Endothelial cell of umbilical vein (primary cell): ENCODE results near the gene VAV2.

Experiments
- EZH2 ChIP-seq: IDR thresholded peaks from 2 replicates; pipeline ENCODE4 v1.6.1; 2012; ENCODE audit warnings: borderline replicate concordance, low read depth, mild to moderate bottlenecking, moderate library complexity, low read length, inconsistent platforms; ENCODE audit not compliant: severe bottlenecking
- GATA2 ChIP-seq: IDR thresholded peaks from 2 replicates; pipeline ENCODE4 v1.7.0; 2011; ENCODE audit warnings: low read depth, mild to moderate bottlenecking, moderate library complexity, mixed read lengths, low read length; ENCODE audit not compliant: insufficient read length, insufficient read depth
- JUN ChIP-seq: IDR thresholded peaks from 2 replicates; pipeline ENCODE4 v1.6.1; 2011; ENCODE audit warnings: borderline replicate concordance, low read depth; ENCODE audit not compliant: insufficient read length, insufficient read depth
- MAX ChIP-seq: IDR thresholded peaks from 2 replicates; pipeline ENCODE4 v1.6.1; 2011; ENCODE audit not compliant: insufficient read depth, insufficient read length
- POLR2A ChIP-seq: IDR thresholded peaks from 2 replicates; pipeline ENCODE4 v1.6.1; 2012; ENCODE audit warnings: low read depth, mild to moderate bottlenecking, control low read depth, low read length
- POLR2AphosphoS5 ChIP-seq: IDR thresholded peaks from 2 replicates; pipeline ENCODE4 v1.6.1; 2012; ENCODE audit warnings: low read depth, mild to moderate bottlenecking, control low read depth, low read length, moderate library complexity; ENCODE audit not compliant: insufficient read depth
- TF ChIP-seq, protein P1 (sequence below), 2 donors: IDR thresholded peaks; 1 replicate in 1 of 2; 2 replicates in 1 of 2; pipeline ENCODE4 v1.5.1; 2011; ENCODE audit warnings: low read length in 2 of 2, mild to moderate bottlenecking in 2 of 2, moderate library complexity in 2 of 2, control low read depth in 1 of 2, inconsistent platforms in 1 of 2, low read depth in 1 of 2; ENCODE audit not compliant: insufficient read depth in 1 of 2; ENCODE audit errors: extremely low read depth in 1 of 2

DNA sequence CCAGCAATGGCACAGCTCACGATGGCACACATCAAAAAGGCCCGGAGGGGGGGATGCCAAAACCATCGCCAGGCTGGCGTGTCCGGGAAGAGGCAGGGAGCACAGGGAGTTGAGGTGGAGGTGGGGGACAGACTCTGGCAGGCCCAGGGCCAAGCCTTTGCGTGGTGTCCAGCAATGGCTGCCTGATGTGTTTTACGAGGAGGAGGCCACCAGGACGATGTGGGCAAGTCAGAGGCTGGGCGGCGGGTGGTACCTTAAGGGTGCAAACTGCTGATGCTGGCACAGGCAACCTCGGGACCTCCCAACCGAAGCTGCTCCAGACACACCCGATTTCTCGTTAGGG lies 4.7 kb downstream of the VAV2 start:
- TF ChIP-seq, protein P1, sequence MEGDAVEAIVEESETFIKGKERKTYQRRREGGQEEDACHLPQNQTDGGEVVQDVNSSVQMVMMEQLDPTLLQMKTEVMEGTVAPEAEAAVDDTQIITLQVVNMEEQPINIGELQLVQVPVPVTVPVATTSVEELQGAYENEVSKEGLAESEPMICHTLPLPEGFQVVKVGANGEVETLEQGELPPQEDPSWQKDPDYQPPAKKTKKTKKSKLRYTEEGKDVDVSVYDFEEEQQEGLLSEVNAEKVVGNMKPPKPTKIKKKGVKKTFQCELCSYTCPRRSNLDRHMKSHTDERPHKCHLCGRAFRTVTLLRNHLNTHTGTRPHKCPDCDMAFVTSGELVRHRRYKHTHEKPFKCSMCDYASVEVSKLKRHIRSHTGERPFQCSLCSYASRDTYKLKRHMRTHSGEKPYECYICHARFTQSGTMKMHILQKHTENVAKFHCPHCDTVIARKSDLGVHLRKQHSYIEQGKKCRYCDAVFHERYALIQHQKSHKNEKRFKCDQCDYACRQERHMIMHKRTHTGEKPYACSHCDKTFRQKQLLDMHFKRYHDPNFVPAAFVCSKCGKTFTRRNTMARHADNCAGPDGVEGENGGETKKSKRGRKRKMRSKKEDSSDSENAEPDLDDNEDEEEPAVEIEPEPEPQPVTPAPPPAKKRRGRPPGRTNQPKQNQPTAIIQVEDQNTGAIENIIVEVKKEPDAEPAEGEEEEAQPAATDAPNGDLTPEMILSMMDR (IDR thresholded peaks at IDR 0.05; ENCODE audit: extremely low read depth in 1 of 2, insufficient read depth in 1 of 2, low read depth in 1 of 2, low read length in 2 of 2): no peak
- TF ChIP-seq POLR2A (no peak), EZH2 (no peak), POLR2AphosphoS5 (no peak), GATA2 (no peak), MAX (no peak), JUN (no peak)
